Right lobe of liver (tissue), 6 donors: ENCODE results near the gene KCNA3. TPM values are rescaled to one million over a fixed set of nuclear protein-coding genes. Genes with fewer than 3 reads are reported as not detected.

ENCODE experiments used
- ATAC-seq, 4 donors: fragments of 200-7000 bp; cut with Tn5 transposase; one replicate each; pipeline ENCODE4 v1.9.1; 2020; ENCODE audit warnings: mild to moderate bottlenecking in 4 of 4, moderate library complexity in 4 of 4
- DNase-seq, 3 donors: peaks; one replicate each; pipeline ENCODE4 v3.0.0-alpha.2; 2020
- H3K27ac ChIP-seq, 3 donors: fragments of 200-600 bp; one replicate each; pipeline ENCODE4 v1.8.0; 2022
- H3K27me3 ChIP-seq, 2 donors: fragments of 200-600 bp; one replicate each; pipeline ENCODE4 v1.8.0; 2022
- H3K36me3 ChIP-seq, 4 donors: fragments of 200-600 bp; sonication (generic) in 1 of 4; one replicate each; pipeline versions ENCODE4 v1.5.1 to v1.8.0; 2017 to 2022; ENCODE audit warnings: control low read depth in 1 of 4
- H3K4me1 ChIP-seq, 4 donors: fragments of 200-600 bp; sonication (generic) in 1 of 4; one replicate each; pipeline versions ENCODE4 v1.5.1 to v1.8.0; 2017 to 2022; ENCODE audit warnings: control low read depth in 1 of 4
- H3K4me3 ChIP-seq, 3 donors: fragments of 200-600 bp; one replicate each; pipeline ENCODE4 v1.8.0; 2022
- H3K9me3 ChIP-seq, 4 donors: fragments of 200-600 bp; sonication (generic) in 1 of 4; one replicate each; pipeline versions ENCODE4 v1.5.1 to v1.8.0; 2017 to 2022; ENCODE audit warnings: control low read depth in 1 of 4
- POLR2A ChIP-seq: fragments of 450-650 bp; IDR thresholded peaks from one replicate; pipeline ENCODE4 v1.6.1; 2017; ENCODE audit warnings: antibody characterized with exemption, mild to moderate bottlenecking
- WGBS: methylation state at CpG from one replicate; pipeline ENCODE4 v1.1.6; 2018; ENCODE audit warnings: low coverage, low lambda C conversion rate; ENCODE audit not compliant: insufficient coverage; ENCODE audit errors: missing lambda C conversion rate; 5-methylcytosine and 5-hydroxymethylcytosine counted together
- intact Hi-C, 2 donors: fragments of 100-400 bp; cut with DNase I; formaldehyde crosslinking; loops; one replicate each; pipeline versions ENCODE4 v1.11.2 to v1.14.1; 2022
- long read RNA-seq: library from polyadenylated mRNA; unstranded; transcript quantifications from one replicate; pipeline ENCODE4 v2.0.0, GENCODE V29; 2019
- total RNA-seq, 6 experiments: library from RNA; depleted of rRNA in 2 of 6; stranded (reverse); fragments of >200 nt in 2 of 6; fragmentation: NEBNext Ultra II Directional in 3 of 6; extraction: Animal tissue kit (Norgen Biotek cat#: 25700) in 3 of 6; gene quantifications; one replicate each; pipeline versions ENCODE4 v1.1.0 to v1.2.4, GENCODE V29; 2016 to 2023
- TF ChIP-seq, protein P1 (sequence below), 4 donors: fragments of 200-600 bp in 3 of 4; fragments of 450-650 bp in 1 of 4; IDR thresholded peaks; one replicate each; pipeline versions ENCODE4 v1.5.1 to v1.8.0; 2016 to 2022; ENCODE audit warnings: antibody characterized with exemption in 4 of 4, mild to moderate bottlenecking in 2 of 4
- donor health status: DM: no; HTN: yes; CAD: no.
- donor health status: DM: no; HTN: no; CAD: no.
- donor health status: DM: no; HTN: no; CAD: no.
- donor health status: DM: no; HTN: yes; CAD: no.
- donor health status: DM: no; HTN: yes; CAD: no.

Gene KCNA3
- 1 to 10 TPM in 1 of 6 experiments, under 1 TPM in 5; 0.09 to 1.2 (median 0.45) TPM for total RNA-seq
- long read RNA-seq = 0 reads

DNA sequence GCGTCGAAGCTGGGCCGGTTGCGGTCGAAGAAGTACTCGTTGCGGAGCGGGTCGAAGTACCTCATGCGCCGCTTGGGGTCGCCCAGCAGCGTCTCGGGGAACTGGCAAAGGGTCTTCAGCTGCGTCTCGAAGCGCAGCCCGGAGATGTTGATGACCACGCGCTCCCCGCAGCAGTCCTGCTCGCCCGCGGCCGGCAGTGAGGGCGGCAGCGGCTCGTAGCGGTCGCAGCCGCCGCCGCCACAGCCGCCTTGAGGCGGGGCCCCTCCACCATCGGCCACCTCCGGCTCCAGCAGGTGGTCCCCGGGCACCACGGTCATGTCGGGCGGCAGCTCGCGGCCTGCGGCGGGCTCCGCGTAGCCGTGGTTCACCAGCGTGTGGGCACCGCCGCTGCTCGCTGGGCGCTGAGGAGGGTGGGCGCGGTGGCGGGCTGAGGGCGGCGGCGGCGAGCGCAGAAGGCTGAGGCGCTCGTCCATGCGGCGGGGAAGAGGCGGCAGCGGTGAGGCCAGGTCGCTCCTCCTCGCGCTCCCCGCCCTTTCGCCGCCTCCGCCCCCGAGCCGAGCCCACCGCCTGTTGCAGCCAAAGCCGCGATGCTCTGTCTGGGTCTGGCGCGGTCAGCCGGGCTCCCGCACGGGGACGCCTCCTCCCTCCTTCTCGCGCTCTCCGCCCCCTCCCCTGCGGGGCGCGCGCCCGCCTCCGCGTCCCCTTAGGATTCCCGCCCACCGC lies at the start of gene KCNA3:
KCNA3 (minus strand) TSS at position 604 of the 723 bp plus-strand sequence; CDS start at position 473, 131 bp downstream.
- intact Hi-C loops = no loop called here
- 0% methylated on average over 17 of the region's 97 CpGs for WGBS
- peaks cover 0 to 11% (median 2%) of the 10 kb centered on the region in 4 donors for H3K4me1 ChIP-seq
- no peaks in the 10 kb centered on the region for H3K36me3 ChIP-seq
- H3K27me3 ChIP-seq = peaks cover 0 to 19% of the 10 kb centered on the region in 2 donors
- H3K4me3 ChIP-seq = peak within 1 kb of the TSS; percentile 29 to 50 (median 32)
- H3K27ac ChIP-seq = peak within 1 kb of the TSS in 2 of 3 donors; percentile 6 to 37
- H3K9me3 ChIP-seq = no peaks in the 10 kb centered on the region
- peak in 2 of 3 donors; percentile 44 to 61 for DNase-seq
- peak; percentile 58 to 78 (median 72) for ATAC-seq
- TF ChIP-seq POLR2A = no peak
- TF ChIP-seq, protein P1, sequence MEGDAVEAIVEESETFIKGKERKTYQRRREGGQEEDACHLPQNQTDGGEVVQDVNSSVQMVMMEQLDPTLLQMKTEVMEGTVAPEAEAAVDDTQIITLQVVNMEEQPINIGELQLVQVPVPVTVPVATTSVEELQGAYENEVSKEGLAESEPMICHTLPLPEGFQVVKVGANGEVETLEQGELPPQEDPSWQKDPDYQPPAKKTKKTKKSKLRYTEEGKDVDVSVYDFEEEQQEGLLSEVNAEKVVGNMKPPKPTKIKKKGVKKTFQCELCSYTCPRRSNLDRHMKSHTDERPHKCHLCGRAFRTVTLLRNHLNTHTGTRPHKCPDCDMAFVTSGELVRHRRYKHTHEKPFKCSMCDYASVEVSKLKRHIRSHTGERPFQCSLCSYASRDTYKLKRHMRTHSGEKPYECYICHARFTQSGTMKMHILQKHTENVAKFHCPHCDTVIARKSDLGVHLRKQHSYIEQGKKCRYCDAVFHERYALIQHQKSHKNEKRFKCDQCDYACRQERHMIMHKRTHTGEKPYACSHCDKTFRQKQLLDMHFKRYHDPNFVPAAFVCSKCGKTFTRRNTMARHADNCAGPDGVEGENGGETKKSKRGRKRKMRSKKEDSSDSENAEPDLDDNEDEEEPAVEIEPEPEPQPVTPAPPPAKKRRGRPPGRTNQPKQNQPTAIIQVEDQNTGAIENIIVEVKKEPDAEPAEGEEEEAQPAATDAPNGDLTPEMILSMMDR (IDR thresholded peaks at IDR 0.05) = no peak

DNA sequence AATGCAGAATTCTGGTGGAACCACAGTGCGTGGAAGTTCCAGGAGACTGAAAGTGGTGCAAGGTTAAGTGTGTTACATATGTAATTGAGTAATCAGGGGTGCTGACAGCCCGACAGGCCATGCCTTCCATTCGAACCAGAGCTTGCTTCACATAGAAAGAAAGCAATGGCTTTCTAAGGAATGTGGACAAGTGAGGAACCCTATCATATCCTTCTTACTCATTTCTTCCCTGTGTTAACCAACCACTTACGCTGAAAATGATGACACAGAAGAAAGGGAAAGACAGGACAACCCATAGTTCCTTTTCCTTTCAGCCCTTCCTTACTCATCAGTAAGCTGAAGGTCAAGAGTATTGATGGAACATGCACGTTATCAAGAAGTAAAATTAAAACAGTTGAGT lies 48.1 kb upstream of the KCNA3 start:
- no peak for TF ChIP-seq POLR2A
- TF ChIP-seq, protein P1 (IDR thresholded peaks at IDR 0.05) = no peak
- ATAC-seq (no peak), DNase-seq (no peak)
- H3K27me3 ChIP-seq = no peaks in the 10 kb centered on the region
- H3K9me3 ChIP-seq = no peaks in the 10 kb centered on the region
- no peak overlapping the region for H3K4me3 ChIP-seq
- H3K36me3 ChIP-seq = no peaks in the 10 kb centered on the region
- no peaks in the 10 kb centered on the region for H3K4me1 ChIP-seq
- no peak overlapping the region for H3K27ac ChIP-seq
- WGBS = 48% methylated on average over 3 of the region's 5 CpGs
- intact Hi-C loops = no loop called here

DNA sequence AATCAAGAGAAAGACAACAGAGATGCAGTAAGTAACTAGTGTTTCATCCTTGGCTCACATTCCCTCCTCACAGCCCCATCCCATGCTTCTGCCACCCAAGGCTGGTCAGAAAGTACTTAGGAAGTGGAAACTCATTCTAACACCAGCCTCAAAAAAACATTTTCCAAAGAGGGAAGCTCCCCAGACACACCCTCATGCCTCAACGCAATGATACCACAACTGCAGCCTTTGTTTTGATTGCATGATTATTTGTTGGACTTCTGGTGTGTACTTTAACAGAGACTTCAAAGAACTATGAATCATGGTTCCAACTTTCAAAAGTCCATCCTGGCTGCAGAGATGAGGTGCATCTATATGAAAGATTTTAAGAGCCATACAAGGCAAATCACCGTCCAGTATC lies 45.2 kb upstream of the KCNA3 start:
- Histone ChIP-seq H3K27ac (no peak overlapping the region), H3K4me3 (no peak overlapping the region), H3K9me3 (no peaks in the 10 kb centered on the region), H3K36me3 (no peaks in the 10 kb centered on the region), H3K27me3 (no peaks in the 10 kb centered on the region), H3K4me1 (no peaks in the 10 kb centered on the region)
- no peak for DNase-seq
- no peak for TF ChIP-seq POLR2A
- TF ChIP-seq, protein P1 (IDR thresholded peaks at IDR 0.05) = no peak
- WGBS = 20% methylated on average over 1 of the region's 2 CpGs
- no peak for ATAC-seq
- intact Hi-C loops = no loop called here

DNA sequence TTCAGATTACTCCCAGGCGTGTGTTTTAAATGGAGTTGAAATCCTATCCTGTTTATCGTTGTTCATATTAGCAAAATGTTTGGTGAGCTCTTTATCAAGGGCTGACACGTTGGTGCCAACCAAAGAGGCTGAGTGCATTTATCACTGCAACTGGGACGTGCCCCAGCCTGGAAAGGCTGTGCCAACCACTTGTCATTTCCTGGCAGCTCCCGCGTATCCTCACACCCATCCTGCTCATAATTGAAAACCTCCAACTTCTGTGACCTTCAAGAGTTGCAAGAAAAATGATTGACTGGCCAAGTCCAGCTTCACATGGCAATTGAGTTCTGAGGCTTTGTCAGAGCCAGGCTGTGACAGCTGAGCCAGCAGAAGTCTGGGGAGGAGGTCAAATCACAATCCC lies 43.7 kb upstream of the KCNA3 start:
- no peaks in the 10 kb centered on the region for H3K27me3 ChIP-seq
- ATAC-seq = no peak
- WGBS = 48% methylated on average over 6 of the region's 6 CpGs
- intact Hi-C loops = no loop called here
- no peak for DNase-seq
- no peaks in the 10 kb centered on the region for H3K36me3 ChIP-seq
- H3K4me1 ChIP-seq = no peaks in the 10 kb centered on the region
- no peak for TF ChIP-seq POLR2A
- TF ChIP-seq, protein P1 (IDR thresholded peaks at IDR 0.05) = no peak
- no peak overlapping the region for H3K4me3 ChIP-seq
- no peak overlapping the region for H3K27ac ChIP-seq
- H3K9me3 ChIP-seq = no peaks in the 10 kb centered on the region
